ENCODE results near the gene DCAF4. TPM values are rescaled to one million over a fixed set of nuclear protein-coding genes. Genes with fewer than 3 reads are reported as not detected.
"Not testable (repeated sequence)": the region's sequence is repeated elsewhere in the genome, so short reads cannot be mapped to it uniquely, and the experiment has no call there.

DCAF4 gene
- total RNA-seq, 4 donors from 2014 or later, result 7.9 to 211 (median 22.8) TPM

DNA sequence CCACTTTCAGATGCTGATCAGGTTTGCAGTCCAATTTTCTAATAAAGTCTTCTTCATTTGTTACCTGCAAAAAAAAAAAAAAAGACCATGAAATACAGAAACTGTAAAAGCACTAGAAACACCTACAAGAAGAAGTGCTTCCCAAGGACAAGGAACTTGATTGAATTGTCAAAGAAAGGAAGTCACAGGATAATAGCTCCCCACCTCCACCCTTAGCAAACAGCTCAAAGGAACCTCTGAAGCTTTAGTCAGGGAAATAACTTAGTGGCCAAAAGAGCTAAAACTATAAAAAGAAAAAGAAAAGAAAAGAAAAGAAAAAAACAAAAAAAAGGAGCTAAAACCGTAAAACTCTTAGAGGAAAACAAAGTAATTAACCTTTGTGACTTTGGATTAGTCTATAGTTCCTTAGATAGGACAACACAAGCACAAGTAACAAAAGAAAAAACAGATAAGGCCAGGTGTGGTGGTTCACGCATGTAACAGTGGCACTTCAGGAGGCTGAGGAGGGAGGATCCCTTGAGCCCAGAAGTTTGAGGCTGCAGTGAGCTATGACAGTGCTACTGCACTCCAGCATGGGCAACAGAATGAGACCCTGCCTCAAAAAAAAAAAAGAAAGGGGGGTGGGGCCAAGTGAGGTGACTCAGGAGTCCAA, 72.1 kb downstream of the DCAF4 start:
- no peak for DNase-seq
- H3K27ac ChIP-seq, result peak overlapping the region in 1 of 4 donors; percentile 19
- H3K4me3 ChIP-seq, result no peak overlapping the region
- no peaks in the 10 kb centered on the region for H3K9me3 ChIP-seq
- peaks cover 0 to 15% (median 0%) of the 10 kb centered on the region in 4 donors for H3K4me1 ChIP-seq
- no peaks in the 10 kb centered on the region for H3K27me3 ChIP-seq
- in situ Hi-C loops (cut with MboI; ENCODE audit: low pct_ligation_motif_present in 1 of 4, low pct_unique_long_range_greater_than_20kb in 1 of 4, low sequenced_read_pairs in 3 of 4), result no loop called here
- 51 to 63% methylated on average over 2 of the region's 2 CpGs for WGBS, 2 donors (ENCODE audit: low coverage in 1 of 2)
- intact Hi-C loops (cut with DNase I; ENCODE audit: low total_unique reads), result no loop called here
- H3K36me3 ChIP-seq, result peaks cover 0 to 22% (median 6%) of the 10 kb centered on the region in 4 donors
- TF ChIP-seq POLR2AphosphoS5 (IDR thresholded peaks at IDR 0.05) (no peak), EP300 (IDR thresholded peaks at IDR 0.05; ENCODE audit: low read depth) (no peak), POLR2A (IDR thresholded peaks at IDR 0.05) (no peak)
- TF ChIP-seq, protein P1, sequence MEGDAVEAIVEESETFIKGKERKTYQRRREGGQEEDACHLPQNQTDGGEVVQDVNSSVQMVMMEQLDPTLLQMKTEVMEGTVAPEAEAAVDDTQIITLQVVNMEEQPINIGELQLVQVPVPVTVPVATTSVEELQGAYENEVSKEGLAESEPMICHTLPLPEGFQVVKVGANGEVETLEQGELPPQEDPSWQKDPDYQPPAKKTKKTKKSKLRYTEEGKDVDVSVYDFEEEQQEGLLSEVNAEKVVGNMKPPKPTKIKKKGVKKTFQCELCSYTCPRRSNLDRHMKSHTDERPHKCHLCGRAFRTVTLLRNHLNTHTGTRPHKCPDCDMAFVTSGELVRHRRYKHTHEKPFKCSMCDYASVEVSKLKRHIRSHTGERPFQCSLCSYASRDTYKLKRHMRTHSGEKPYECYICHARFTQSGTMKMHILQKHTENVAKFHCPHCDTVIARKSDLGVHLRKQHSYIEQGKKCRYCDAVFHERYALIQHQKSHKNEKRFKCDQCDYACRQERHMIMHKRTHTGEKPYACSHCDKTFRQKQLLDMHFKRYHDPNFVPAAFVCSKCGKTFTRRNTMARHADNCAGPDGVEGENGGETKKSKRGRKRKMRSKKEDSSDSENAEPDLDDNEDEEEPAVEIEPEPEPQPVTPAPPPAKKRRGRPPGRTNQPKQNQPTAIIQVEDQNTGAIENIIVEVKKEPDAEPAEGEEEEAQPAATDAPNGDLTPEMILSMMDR (IDR thresholded peaks at IDR 0.05), result no peak

DNA sequence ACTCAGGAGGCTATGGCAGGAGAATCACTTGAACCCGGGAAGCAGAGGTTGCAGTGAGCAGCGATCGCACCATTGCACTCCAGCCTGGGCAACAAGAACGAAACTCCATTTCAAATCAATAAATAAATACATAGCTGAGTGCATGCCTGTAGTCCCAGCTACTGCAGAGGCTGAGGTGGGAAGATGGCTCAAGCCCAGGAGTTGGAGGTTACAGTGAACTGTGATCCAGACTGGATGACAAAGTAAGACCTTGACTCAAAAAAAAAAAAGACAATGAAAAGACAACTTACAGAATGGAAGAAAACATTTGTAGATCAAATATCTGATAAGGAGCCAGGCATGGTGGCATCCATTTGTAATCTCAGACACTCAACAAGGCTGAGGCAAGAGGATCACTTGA, 73.1 kb downstream of the DCAF4 start:
- Histone ChIP-seq H3K27me3 (no peaks in the 10 kb centered on the region), H3K36me3 (peaks cover 0 to 22% (median 6%) of the 10 kb centered on the region in 4 donors), H3K4me1 (peaks cover 0 to 15% (median 0%) of the 10 kb centered on the region in 4 donors), H3K27ac (no peak overlapping the region), H3K4me3 (no peak overlapping the region), H3K9me3 (no peaks in the 10 kb centered on the region)
- no peak for DNase-seq
- 94 to 100% methylated on average over 4 of the region's 4 CpGs for WGBS, 2 donors (ENCODE audit: low coverage in 1 of 2)
- TF ChIP-seq, protein P1 (IDR thresholded peaks at IDR 0.05), result no peak
- TF ChIP-seq EP300 (IDR thresholded peaks at IDR 0.05; ENCODE audit: low read depth) (no peak), POLR2AphosphoS5 (IDR thresholded peaks at IDR 0.05) (no peak), POLR2A (IDR thresholded peaks at IDR 0.05) (no peak)
- in situ Hi-C loops (cut with MboI; ENCODE audit: low pct_ligation_motif_present in 1 of 4, low pct_unique_long_range_greater_than_20kb in 1 of 4, low sequenced_read_pairs in 3 of 4), result no loop called here
- intact Hi-C loops (cut with DNase I; ENCODE audit: low total_unique reads), result no loop called here

DNA sequence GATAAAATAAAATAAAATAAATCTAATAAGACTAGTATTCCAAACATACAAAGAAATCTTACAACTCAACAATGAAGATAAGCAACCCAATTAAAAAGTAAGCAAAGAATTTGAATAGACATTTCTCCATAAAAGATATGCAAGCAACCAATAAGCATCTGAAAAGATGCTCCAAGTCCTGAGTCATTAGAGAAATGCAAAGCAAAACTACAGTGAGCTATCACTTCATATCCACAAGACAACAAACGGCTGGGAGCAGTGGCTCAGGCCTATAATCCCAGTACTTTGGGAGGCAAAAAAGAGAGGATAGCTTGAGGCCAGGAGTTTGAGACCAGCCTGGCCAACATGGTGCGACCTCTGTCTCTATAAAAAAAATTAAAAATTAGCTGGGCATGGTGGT, 73.8 kb downstream of the DCAF4 start:
- H3K36me3 ChIP-seq, result peaks cover 0 to 22% (median 6%) of the 10 kb centered on the region in 4 donors
- H3K27me3 ChIP-seq, result no peaks in the 10 kb centered on the region
- no peaks in the 10 kb centered on the region for H3K9me3 ChIP-seq
- in situ Hi-C loops (cut with MboI; ENCODE audit: low pct_ligation_motif_present in 1 of 4, low pct_unique_long_range_greater_than_20kb in 1 of 4, low sequenced_read_pairs in 3 of 4), result no loop called here
- no peak for DNase-seq
- 98 to 100% methylated on average over 2 of the region's 2 CpGs for WGBS, 2 donors (ENCODE audit: low coverage in 1 of 2)
- no peak for TF ChIP-seq POLR2A (IDR thresholded peaks at IDR 0.05)
- TF ChIP-seq EP300 (IDR thresholded peaks at IDR 0.05; ENCODE audit: low read depth), result no peak
- TF ChIP-seq POLR2AphosphoS5 (IDR thresholded peaks at IDR 0.05), result no peak
- TF ChIP-seq, protein P1 (IDR thresholded peaks at IDR 0.05), result no peak
- H3K27ac ChIP-seq, result no peak overlapping the region
- no peak overlapping the region for H3K4me3 ChIP-seq
- peaks cover 0 to 15% (median 0%) of the 10 kb centered on the region in 4 donors for H3K4me1 ChIP-seq
- intact Hi-C loops (cut with DNase I; ENCODE audit: low total_unique reads), result no loop called here

DNA sequence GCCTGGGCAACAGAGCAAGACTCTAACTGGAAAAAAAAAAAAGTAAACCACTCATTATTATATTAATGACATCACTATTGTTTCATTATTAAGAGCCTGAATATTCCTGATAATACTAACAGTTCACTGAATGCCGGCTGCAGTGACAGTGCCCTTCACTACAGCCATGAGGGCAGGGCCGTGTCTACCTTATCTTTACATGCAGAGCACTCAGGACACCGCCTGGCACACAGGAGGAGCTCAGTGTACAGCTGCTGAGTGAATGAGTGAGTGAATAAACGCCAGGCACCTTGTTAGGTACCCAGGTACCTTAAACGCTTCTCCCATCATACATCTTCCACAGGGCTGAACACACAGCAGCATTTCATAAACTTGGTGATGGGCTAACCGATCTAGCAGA, 77.4 kb downstream of the DCAF4 start:
- no peak for DNase-seq

DNA sequence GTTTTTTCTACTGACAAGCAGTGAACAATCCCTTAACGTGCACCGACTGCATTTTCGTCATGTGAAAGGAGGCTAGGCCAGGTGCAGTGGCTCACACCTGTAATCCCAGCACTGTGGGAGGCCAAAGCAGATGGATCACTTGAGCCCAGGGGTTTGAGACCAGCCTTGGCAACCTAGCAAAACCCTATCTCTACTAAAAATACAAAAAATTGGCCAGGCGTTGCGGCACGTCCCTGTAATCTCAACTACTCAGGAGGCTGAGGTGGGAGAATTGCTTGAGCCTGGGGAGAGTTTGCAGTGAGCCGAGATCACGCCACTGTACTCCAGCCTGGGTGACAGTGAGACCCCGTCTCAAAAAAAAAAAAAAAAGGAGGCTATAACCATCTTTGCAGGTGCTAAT, 78.4 kb downstream of the DCAF4 start:
- DNase-seq; in situ Hi-C loops (cut with MboI; ENCODE audit: low pct_ligation_motif_present in 1 of 4, low pct_unique_long_range_greater_than_20kb in 1 of 4, low sequenced_read_pairs in 3 of 4); H3K4me3 ChIP-seq; H3K4me1 ChIP-seq; H3K27ac ChIP-seq; H3K9me3 ChIP-seq; intact Hi-C loops (cut with DNase I; ENCODE audit: low total_unique reads); H3K36me3 ChIP-seq; H3K27me3 ChIP-seq: not testable (repeated sequence)
- 97 to 100% methylated on average over 4 to 9 of the region's 9 CpGs for WGBS, 2 donors (ENCODE audit: low coverage in 1 of 2)

More for the DNA sequence above, 77.4 kb downstream of the DCAF4 start:
- H3K36me3 ChIP-seq, result peaks cover 0 to 4% (median 0%) of the 10 kb centered on the region in 4 donors
- intact Hi-C loops (cut with DNase I; ENCODE audit: low total_unique reads) (no loop called here), in situ Hi-C loops (cut with MboI; ENCODE audit: low pct_ligation_motif_present in 1 of 4, low pct_unique_long_range_greater_than_20kb in 1 of 4, low sequenced_read_pairs in 3 of 4) (no loop called here)
- no peak overlapping the region for H3K27ac ChIP-seq
- no peaks in the 10 kb centered on the region for H3K9me3 ChIP-seq
- H3K4me3 ChIP-seq, result no peak overlapping the region
- H3K4me1 ChIP-seq, result peaks cover 0 to 10% (median 0%) of the 10 kb centered on the region in 4 donors
- WGBS, 2 donors (ENCODE audit: low coverage in 1 of 2), result 95 to 100% methylated on average over 3 to 6 of the region's 6 CpGs
- no peaks in the 10 kb centered on the region for H3K27me3 ChIP-seq
- no peak for TF ChIP-seq POLR2A (IDR thresholded peaks at IDR 0.05)
- TF ChIP-seq, protein P1 (IDR thresholded peaks at IDR 0.05), result no peak
- no peak for TF ChIP-seq POLR2AphosphoS5 (IDR thresholded peaks at IDR 0.05)
- TF ChIP-seq EP300 (IDR thresholded peaks at IDR 0.05; ENCODE audit: low read depth), result no peak
